PFSK-1 (cell line): Measurements from ENCODE around the gene CACNA1C.

Experiments used
- FOXP2 ChIP-seq: optimal IDR thresholded peaks from 2 replicates; pipeline ENCODE3; 2011; ENCODE audit warnings: borderline replicate concordance, control low read depth, inconsistent platforms; ENCODE audit not compliant: insufficient read depth; ENCODE audit errors: extremely low read length, extremely low read depth
- POLR2AphosphoS5 ChIP-seq: IDR thresholded peaks from 2 replicates; pipeline ENCODE4 v1.6.1; 2012; ENCODE audit warnings: low read depth, mild to moderate bottlenecking, control low read depth, low read length, moderate library complexity
- SIN3A ChIP-seq: IDR thresholded peaks from 2 replicates; pipeline ENCODE4 v1.6.1; 2012; ENCODE audit warnings: mild to moderate bottlenecking, low read length, moderate library complexity, borderline replicate concordance; ENCODE audit not compliant: insufficient read depth
- TAF1 ChIP-seq: IDR thresholded peaks from 2 replicates; pipeline ENCODE4 v1.6.1; 2012; ENCODE audit warnings: low read length, control low read depth, borderline replicate concordance; ENCODE audit not compliant: insufficient read depth
- TF ChIP-seq, protein P1 (sequence below), 2 experiments: IDR thresholded peaks; 2 replicates each; pipeline versions ENCODE4 v1.6.1 to v1.8.0; 2011 to 2012; ENCODE audit warnings: low read depth in 2 of 2, low read length in 2 of 2, control low read depth in 1 of 2, inconsistent platforms in 1 of 2, mild to moderate bottlenecking in 1 of 2, moderate library complexity in 1 of 2; ENCODE audit not compliant: insufficient read depth in 1 of 2

DNA sequence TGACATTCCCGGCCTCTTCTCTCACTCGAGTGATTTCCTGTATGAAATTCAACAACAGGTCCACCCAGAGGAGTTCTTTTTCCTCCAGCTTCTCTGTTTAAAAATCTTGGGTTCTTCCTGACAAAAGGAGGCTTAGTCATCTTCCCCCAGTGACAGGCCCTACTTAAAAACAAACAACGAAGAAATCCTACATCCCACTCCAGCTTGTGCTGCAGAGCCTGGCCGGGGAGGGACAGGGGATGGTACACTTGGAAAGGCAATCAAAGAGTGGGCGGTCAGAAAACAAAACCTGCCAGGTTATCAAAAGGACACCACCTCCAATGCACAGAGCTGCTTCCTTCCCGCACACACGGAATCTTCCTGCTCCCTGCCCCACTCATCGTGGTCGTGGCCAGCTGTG is 101.3 kb downstream of the CACNA1C start:
- TF ChIP-seq, protein P1, sequence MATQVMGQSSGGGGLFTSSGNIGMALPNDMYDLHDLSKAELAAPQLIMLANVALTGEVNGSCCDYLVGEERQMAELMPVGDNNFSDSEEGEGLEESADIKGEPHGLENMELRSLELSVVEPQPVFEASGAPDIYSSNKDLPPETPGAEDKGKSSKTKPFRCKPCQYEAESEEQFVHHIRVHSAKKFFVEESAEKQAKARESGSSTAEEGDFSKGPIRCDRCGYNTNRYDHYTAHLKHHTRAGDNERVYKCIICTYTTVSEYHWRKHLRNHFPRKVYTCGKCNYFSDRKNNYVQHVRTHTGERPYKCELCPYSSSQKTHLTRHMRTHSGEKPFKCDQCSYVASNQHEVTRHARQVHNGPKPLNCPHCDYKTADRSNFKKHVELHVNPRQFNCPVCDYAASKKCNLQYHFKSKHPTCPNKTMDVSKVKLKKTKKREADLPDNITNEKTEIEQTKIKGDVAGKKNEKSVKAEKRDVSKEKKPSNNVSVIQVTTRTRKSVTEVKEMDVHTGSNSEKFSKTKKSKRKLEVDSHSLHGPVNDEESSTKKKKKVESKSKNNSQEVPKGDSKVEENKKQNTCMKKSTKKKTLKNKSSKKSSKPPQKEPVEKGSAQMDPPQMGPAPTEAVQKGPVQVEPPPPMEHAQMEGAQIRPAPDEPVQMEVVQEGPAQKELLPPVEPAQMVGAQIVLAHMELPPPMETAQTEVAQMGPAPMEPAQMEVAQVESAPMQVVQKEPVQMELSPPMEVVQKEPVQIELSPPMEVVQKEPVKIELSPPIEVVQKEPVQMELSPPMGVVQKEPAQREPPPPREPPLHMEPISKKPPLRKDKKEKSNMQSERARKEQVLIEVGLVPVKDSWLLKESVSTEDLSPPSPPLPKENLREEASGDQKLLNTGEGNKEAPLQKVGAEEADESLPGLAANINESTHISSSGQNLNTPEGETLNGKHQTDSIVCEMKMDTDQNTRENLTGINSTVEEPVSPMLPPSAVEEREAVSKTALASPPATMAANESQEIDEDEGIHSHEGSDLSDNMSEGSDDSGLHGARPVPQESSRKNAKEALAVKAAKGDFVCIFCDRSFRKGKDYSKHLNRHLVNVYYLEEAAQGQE (IDR thresholded peaks at IDR 0.05; ENCODE audit: insufficient read depth in 1 of 2, low read depth in 2 of 2, low read length in 2 of 2) = no peak
- TF ChIP-seq SIN3A = no peak
- no peak for TF ChIP-seq POLR2AphosphoS5
- no peak for TF ChIP-seq TAF1
- no peak for TF ChIP-seq FOXP2
